NCI-H2196 (cell line): ENCODE measurements around the gene ZNF423.

Experiments used
- DNase-seq: peaks from one replicate; lab custom pipeline; 2025; ENCODE audit not compliant: unreplicated experiment; lab: John Stamatoyannopoulos, UW

Gene ZNF423

DNA sequence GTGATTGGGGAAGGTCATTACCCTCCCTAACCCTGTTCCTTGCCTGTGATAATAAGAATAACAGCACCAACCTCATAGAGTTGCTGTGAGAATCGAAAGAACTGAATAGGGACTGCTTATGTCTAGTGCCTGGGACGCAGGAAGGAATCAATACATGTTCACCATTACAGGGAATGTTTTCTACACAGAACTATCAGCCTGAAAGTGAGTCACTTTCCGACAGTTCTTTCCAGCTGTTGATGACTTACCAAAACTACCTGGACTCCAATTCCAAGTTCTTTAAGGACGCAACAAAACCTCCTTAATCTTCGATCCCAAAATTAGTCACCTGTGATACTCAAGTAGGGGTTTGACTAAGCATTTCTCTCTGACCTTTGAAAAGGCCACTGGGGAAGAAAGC lies 29.4 kb downstream of the ZNF423 start:
- DNase-seq, result no peak

DNA sequence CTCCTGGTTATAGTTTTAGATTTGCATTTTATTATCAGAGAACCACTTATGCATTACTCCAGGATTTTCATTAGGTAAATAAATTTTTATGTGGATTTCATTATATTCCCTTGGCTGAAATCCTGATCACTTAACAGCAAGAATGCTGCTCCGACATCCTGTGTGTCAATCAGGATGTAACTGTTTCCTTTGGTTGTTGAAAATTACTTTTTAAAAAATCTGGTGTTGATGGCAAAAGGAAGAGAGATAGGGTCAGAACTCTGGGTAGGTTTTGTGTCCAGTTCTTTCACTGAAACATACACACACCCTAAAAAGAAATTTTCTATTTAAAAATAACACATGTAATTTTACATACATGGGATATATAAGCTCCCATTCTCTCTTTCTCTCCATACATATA lies 30.9 kb downstream of the ZNF423 start:
- DNase-seq, result no peak

DNA sequence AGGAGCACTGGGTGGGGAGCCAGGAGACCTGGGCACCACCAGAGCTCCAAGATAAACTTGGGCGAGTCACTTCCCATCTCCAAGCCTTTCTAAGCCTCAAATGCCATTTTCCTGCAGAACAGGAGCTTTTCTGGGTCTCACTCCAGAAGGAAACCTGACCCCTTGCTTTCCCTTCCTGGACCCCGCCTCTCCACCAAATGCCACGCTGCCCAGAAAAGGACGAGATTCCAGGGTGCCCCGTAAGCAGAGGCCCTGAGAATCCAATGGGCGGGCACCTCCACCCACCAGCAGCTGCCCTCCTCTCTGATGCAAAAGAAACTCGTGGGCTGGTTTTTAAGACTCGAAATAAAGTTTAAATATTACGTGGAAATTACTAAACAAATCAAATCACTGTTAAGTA lies 31.3 kb downstream of the ZNF423 start:
- no peak for DNase-seq

DNA sequence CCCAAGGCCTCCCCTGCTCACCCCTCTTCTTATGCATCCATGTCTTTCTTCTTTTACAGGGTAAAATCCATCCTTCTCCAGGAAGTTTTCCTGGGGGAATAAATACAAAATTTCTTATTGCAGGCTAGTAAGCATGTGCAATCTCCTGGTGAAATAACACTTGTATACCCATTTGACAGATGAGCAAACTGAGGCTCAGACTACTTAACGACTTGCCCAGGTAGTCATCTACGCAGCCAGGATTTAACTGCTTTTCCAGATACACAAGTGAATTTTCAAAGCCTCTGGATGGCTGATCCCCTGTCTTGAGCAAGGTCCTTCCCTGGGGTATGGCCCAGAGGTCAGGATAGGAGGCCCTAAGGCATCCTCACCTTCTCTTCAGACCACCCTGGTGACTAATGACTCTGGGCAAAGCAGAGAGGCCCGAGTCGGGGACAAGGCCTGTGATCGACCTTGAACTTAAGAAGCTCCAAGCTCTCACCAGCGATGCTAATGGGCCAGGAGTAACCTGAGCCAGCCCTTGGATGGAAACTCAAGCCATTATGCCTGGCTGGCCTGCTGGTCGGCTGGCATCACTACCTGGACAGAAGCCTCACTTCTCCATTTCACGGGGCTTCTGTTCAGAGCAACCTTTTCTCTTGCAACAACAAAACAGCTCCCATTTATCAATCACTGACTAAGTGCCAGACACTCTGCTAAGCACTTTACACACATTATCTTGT lies 33.1 kb downstream of the ZNF423 start:
- DNase-seq, result no peak

DNA sequence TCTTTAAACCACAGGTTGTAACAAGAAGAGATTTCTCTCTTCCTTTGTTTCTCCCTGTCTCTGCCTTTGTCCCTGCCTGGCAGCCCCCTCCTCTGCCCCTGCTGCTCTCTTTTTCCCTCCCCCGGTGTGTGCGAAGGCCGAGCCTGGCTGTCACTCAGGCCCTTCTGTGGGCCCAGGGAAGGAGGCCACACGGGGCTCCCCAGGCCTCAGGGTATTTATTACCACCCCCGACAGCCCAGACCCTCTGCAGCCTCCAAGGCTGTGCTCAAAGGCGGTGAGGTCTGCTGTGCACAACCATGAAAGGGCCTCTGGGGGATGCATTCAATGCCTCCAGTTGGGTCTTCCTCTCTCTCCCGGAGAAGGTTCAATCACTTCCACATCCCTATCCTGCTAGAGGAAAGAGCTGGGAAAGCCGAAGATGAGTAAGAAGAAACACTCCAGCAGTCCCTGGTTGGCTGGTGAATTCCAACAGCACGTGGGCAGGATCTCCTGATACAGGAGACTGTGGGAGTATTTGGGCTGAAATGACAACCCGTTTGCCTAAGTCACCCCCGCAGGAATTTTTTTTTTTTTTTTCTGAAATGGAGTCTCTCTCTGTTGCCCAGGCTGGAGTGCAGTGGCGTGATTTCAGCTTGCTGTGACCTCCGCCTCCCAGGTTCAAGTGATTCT lies 34.2 kb downstream of the ZNF423 start:
- DNase-seq, result no peak

DNA sequence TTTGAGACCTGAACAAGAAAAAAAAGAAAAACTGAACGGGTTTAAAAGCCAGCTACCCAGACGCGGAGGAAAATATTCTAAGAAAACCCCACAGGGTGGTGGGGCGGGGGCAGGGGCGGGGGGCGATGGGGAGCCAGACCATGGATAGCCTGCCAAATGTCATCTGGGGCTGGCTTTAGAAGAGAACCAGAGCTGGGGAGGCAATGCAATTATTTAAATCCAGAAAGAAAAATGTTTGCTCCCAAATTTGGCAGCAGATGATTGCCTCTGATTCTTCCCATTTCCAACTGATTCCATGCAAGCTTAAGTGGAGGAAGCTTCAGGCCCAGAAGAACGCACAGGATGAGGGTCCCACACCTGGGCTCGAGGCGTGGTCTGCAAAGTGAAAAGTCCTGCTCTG lies 34.8 kb downstream of the ZNF423 start:
- DNase-seq, result no peak

DNA sequence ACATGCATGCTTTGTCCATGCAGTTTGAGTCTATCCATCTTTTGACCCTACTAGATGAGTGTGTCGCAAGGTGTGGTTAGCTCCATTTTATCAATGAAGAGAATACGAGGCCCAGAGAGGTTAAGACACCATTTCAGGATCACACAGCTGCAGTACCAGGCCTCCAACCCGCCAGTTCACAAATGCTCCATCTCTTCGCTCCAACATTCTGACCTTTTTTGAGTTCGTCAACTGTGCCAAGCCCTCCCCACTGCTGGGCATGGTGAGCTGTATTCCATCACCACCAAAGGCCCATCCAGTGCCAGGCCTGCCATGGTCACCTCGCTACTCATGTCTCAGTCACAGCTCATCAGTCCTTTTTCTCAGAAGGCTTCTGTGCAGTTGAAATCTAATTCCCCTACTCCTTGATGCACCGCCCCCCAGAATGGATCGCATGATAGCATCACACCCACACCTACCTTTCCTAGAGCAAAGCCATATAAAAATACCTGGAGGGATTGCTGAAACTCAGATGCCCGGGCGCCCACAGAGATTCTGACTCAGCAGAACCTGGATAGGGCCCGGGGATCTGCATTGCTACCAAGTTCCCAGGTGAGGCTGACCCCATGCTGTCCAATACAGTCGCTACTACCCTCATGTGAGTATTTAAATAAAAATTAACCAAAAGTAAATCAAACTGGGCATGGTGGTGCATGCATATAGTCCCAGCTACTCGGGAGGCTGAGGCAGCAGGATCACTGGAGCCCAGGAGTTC lies 38.0 kb downstream of the ZNF423 start:
- no peak for DNase-seq

DNA sequence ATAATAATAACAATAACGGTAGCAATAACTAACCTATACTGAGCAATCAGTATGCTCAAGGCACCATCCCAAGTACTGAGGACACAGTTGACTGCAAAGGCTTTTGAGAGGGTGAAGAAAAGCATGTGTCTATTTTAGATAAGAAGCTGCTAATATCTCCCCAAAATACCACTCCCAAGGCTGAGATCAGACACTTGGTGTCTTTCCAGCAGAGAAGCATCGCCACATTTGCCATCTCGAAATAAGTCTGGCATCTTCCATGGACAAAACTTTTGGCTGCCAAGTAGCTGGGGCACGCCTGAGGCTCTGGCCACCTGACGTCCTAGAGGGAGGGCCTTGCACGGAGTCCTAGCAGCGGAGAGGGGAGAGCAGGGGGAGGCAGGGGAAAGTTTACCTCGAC lies 39.0 kb downstream of the ZNF423 start:
- DNase-seq, result no peak

DNA sequence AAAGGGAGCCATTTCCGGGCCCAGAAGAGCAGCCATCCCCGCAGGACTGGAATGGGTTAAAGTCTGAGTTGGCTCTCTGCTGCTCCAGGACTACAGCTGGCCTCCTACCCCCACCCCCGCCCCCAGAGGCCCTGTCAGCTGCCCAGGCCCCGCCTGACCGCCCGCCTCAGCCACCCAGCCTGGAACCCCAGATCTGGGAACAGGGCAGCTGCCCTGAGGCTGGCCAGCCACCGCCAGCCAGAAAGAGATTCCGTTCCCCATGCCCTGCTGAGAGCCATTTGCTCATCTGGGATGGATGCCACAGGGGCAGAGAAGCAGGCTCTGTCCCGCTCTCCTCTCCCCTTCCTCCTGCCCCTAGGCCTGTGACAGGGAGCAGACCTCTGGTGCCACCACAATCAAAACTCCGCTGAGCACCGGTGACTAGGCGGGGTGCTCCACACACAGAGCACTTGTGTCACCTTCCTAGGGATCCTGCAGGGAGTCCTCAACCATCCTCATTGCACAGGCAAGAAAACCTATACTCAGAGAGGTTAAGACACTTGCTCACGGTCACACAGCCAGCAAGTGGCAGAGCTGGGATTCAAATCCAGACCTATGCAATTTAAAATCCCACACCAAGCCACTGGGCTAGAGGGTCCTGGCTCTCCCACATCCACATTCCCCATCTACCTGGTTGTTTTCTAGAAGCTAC lies 44.1 kb downstream of the ZNF423 start:
- no peak for DNase-seq

DNA sequence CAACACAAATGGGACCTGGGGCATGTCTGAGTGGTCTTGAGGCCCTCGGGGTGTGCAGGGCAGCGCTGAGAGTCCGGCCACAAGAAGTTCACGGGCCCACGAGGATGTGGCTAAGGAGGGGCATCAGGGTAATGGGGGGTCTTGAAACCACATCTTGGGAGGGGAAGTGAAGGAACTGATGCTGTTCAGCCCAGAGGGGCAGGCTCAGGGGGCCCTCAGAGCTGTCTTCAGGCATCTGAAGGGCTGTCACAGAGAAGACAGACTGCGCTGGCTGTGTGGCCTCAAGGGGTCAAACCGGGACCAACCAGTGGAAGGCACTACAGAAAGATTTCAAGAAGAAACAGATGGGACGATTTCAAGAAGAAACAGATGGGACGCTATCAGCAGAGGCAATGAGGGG lies 45.1 kb downstream of the ZNF423 start:
- no peak for DNase-seq

DNA sequence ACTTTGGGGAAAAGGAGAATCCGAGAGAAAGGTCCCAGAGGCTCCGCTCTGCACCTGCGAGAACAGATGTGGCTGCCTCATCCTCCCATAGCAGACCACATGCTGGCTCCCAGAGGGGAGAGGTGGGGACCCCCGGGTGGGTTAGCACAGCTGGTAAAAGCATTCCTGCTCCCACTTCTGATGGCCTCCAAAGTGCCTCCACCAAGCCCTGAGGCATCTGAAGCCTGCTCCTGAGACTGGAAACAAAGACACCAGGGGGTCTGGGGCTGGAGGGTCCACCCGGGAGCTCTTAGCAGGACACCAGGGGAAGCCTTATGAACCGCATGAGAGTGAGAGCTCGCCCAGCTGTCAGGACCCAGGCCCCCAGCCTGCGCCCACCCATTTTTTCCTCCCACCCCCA lies 46.4 kb downstream of the ZNF423 start:
- no peak for DNase-seq

DNA sequence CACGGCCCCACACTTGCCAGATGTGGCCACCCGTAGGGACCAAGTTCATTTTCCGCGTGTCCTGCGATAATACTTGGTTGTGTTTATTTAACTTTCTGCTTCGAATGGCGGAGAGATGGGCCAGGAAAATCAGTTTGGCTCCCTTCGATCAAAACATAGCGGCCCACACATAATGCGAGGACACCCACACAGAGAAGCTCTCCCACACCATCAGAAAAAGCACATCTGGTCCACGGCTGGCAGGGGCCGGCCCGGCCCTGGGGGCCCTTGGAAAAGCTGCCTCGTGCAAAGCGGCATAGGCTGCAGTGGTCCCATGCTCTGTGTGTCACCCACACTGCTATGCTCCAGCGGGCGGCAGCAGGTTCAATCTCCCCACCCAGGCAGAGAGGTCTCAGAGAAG lies 46.9 kb downstream of the ZNF423 start:
- DNase-seq, result no peak

DNA sequence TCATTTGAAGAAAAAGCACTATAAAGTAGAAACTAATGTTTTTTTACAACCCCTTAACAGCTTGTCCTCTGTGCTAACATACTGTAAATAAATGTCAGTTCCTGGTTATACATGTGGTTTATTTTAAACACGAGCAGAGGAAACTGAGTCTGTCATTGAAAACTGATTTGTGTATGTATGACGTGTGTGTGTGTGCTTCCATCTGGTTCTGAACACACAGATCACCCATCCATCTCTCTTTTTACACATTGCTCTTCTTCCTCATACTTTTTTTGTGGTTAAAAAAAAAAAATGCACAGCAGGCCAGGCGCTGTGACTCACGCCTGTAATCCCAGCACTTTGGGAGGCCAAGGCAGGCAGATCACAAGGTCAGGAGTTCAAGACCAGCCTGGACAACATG lies 49.5 kb downstream of the ZNF423 start:
- no peak for DNase-seq

DNA sequence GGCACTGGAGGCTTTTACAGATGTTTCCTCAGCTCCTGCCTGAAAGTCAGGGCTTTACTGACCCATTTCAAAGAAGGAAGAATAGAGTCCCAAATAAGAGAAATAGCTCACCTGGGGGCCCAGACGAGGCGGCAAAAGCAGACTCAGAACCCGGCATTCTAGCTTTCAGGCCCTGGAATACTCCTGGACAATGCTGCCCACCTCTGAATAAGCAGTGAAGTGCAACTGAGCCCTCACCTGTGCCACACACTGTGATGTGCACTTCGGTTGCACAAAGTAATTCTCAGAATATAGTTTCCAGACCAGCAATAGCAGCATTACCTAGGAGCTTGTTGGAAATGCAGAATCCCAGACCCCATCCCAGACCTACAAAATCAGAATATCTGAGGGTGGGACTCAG lies 54.6 kb downstream of the ZNF423 start:
- DNase-seq, result no peak

DNA sequence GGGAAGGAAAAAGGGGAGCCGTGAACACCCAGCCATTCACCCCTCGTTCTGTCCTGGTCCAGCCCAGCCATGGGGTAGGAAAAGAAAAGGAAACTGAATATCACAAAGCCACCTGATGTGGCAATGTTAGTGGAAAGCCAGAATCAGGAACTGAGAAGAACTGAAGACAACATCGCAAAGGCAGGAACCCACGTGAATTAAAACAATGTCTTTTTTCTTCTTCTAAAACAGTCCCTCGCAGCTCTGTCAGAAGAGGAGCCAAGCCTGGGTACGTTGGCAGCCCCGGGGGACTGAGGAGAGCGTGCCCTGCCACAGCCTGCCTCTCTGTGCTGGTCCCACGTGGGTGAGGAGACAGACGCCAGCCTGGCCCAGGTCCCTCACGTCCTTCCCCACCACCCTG lies 55.0 kb downstream of the ZNF423 start:
- DNase-seq, result no peak

DNA sequence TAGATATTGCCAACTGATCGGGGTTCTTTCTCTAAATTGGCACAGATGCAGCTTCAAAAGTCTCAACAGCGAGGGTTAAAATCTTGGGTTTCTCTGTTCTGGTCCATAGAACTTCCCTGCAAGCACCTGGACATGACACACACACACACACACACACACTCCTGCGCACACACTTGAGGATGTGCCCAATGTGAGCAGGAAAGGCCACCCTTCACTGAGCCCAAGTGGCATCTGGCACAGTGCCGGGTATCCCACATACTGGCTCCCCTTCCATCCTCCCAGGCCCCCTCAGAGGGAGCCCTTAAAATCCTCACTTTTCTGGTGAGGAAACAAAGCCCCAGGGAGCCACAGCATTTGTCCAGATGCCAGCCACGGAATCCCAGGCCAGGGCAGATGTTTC lies 55.5 kb downstream of the ZNF423 start:
- DNase-seq, result no peak

DNA sequence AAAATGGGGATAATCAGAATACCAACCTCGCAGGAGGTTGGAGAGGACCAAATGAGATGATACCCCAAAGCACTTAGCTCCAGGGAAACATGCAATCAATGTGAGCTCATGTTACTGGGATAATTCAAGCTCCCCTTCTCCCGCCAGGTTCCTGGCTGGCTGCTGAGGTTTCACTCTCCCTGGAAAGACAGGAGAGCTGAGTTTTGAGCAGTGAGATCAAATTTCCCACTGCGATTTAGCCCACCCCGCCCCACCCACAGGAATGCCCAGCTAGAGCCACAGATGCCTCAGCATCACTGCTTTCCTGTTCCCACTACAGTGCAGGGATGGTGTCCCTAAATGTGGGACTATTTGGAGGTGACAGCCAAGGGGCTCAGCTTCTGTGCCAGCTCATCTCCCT lies 56.7 kb downstream of the ZNF423 start:
- DNase-seq, result no peak

DNA sequence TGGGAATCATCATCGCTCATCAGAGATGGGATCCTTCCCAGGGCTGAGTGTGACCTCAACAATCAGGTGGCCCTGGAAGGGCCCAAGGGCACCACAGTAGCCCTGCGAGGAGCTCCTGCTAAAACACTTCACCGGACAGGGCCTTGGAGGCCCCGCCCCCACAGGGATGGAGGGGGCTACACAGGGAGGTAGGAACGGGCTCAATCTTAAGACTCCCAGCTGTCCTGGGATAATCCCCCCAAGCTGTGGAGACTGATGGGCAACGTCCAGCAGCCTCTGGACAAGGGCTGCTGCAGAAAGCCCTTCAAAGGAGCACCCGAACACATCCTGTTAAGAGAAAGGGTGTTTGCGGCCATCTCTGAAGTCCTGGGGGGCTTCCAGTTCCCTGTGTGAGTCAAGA lies 60.4 kb downstream of the ZNF423 start:
- no peak for DNase-seq

DNA sequence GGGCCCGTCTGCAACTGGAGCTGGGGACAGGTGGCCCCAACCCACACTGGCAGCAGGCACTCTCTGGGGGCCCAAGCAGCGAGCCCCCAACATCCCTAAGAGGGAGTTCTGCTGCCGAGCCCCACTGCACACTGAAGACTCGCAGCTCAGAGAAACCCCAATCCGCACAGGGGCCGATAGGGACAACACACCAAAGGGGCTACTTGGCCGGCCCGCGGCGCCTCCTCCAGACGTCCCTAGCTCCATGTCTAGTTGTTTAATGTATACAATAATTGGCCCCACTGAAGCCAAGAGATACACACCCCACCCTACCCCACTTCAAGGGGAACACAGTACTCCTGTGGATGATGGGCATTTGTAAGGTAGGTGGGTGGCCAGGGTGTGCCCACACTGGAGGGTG lies 62.7 kb downstream of the ZNF423 start:
- DNase-seq, result no peak

DNA sequence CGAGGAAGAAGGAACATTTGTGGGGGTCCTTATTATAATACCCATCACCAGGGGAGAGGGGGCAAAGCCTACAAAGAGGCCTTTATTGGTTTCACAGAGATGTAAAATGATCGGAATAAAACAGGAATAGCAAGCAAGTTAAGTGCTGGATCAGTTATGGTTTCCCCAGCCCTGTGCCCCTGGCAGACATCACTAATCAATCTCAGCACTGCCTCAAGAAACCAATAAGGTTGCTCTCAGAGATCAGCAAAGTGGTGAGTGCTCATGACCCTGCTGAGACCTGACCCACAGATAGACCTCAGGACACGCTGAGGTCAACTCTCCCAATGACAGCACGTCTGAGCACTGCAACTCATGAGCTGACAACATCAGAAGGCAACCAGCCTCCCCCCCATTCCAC lies 66.3 kb downstream of the ZNF423 start:
- DNase-seq, result no peak

DNA sequence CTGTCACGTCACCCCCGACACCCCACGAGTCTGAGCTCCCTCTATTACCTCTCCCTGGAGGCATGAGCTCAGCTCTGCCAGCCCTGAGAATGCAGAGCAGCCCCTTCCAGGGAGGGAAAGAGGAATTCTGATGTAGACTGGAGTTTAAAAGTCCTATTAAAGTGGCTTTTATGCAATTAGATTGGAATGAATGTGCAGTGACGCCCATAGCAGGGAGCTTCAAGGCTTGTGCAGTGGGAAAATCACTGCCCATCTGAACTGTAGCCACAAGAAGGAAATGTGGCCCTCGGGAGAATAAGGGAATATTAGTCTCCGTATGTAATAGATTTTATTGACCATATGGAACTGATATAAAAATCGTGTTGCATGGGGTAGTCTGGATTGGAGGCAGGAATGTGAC lies 66.9 kb downstream of the ZNF423 start:
- no peak for DNase-seq

DNA sequence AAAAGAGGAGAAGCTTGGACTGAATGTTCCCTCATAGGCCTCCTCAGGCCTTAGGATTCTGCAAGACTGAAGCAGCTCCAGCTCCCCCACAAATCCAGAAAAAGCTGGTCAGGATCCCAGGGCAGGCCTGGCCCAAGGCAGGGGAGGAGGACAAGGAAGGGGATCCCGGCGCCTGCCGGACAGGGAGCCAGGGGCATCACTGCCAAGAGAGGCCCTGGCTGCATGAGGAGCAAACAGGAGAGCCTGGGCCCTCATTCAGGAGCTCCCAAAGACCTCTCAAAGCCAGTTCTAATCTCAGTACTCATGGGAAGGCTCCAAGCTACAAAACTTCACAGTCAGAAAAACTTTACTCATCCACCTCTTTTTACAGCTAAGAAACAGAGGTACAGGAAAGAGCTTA lies 67.3 kb downstream of the ZNF423 start:
- no peak for DNase-seq
